GM21526 (cell line): ENCODE data around the gene SCN11A.
"Not testable (repeated sequence)": the region's sequence is repeated elsewhere in the genome, so short reads cannot be mapped to it uniquely, and the experiment has no call there.

Source experiments
- ATAC-seq: cut with Tn5 transposase; IDR thresholded peaks from one replicate; pipeline ENCODE4 v1.9.1; 2021; ENCODE audit warnings: moderate library complexity; ENCODE audit not compliant: unreplicated experiment, low FRiP score

Gene SCN11A

GRCh38 chr3:39067286-39067685 lies 15.5 kb upstream of the SCN11A start:
- no peak for ATAC-seq

- peak; percentile 95 for ATAC-seq
Measured at GRCh38 chr3:39065197-39065596, 13.5 kb upstream of the SCN11A start.

GRCh38 chr3:39064646-39065045 lies 12.9 kb upstream of the SCN11A start:
- no peak for ATAC-seq

- ATAC-seq, result no peak
Measured at GRCh38 chr3:39063143-39063542, 11.4 kb upstream of the SCN11A start.

GRCh38 chr3:39062180-39062579 lies 10.4 kb upstream of the SCN11A start:
- ATAC-seq, result no peak

GRCh38 chr3:39061228-39061627 lies 9.5 kb upstream of the SCN11A start:
- ATAC-seq, result not testable (repeated sequence)

- ATAC-seq, result no peak
Measured at GRCh38 chr3:39056151-39056550, 4.4 kb upstream of the SCN11A start.

- ATAC-seq, result no peak
Measured at GRCh38 chr3:39053696-39054095, 2.0 kb upstream of the SCN11A start.

- no peak for ATAC-seq
Measured at GRCh38 chr3:39052583-39052982, 839 bp upstream of the SCN11A start.

- ATAC-seq, result no peak
Measured at GRCh38 chr3:39050029-39050428, 1.7 kb downstream of the SCN11A start.

- ATAC-seq, result no peak
Measured at GRCh38 chr3:39038165-39038564, 13.6 kb downstream of the SCN11A start.

GRCh38 chr3:39029556-39029955 lies 22.2 kb downstream of the SCN11A start:
- no peak for ATAC-seq

- ATAC-seq, result no peak
Measured at GRCh38 chr3:39028546-39028945, 23.2 kb downstream of the SCN11A start.

GRCh38 chr3:39025222-39025970 lies 26.3 kb downstream of the SCN11A start:
- ATAC-seq, result no peak

- ATAC-seq, result no peak
Measured at GRCh38 chr3:39024497-39024896, 27.2 kb downstream of the SCN11A start.

- ATAC-seq, result no peak
Measured at GRCh38 chr3:39022286-39022630, 29.5 kb downstream of the SCN11A start.

- ATAC-seq, result no peak
Measured at GRCh38 chr3:39021465-39022285, 30.1 kb downstream of the SCN11A start.

GRCh38 chr3:39021029-39021428 lies 30.7 kb downstream of the SCN11A start:
- no peak for ATAC-seq

- ATAC-seq, result no peak
Measured at GRCh38 chr3:39019299-39019698, 32.4 kb downstream of the SCN11A start.

- no peak for ATAC-seq
Measured at GRCh38 chr3:39015418-39015817, 36.3 kb downstream of the SCN11A start.

GRCh38 chr3:39013921-39014509 lies 37.7 kb downstream of the SCN11A start:
- no peak for ATAC-seq

GRCh38 chr3:39013289-39013688 lies 38.5 kb downstream of the SCN11A start:
- no peak for ATAC-seq
